Smooth muscle cell (in vitro differentiated cells): Measurements from ENCODE around the gene ABHD17C. TPM values are rescaled to one million over a fixed set of nuclear protein-coding genes. Genes with fewer than 3 reads are reported as not detected.
"Not testable (repeated sequence)": the region's sequence is repeated elsewhere in the genome, so short reads cannot be mapped to it uniquely, and the experiment has no call there.

ENCODE experiments used
- DNase-seq: peaks from one replicate; lab custom pipeline; 2025; ENCODE audit not compliant: unreplicated experiment; lab: John Stamatoyannopoulos, UW
- H2AFZ ChIP-seq: fragments of 200-600 bp; sonication (generic); 2 replicates; pipeline ENCODE4 v1.6.0; 2016; ENCODE audit warnings: antibody characterized with exemption, low read depth, mild to moderate bottlenecking
- H3F3A ChIP-seq: fragments of 200-600 bp; sonication (generic); 2 replicates; pipeline ENCODE4 v1.6.0; 2017; ENCODE audit warnings: antibody characterized with exemption, low read depth
- H3K27ac ChIP-seq: fragments of 200-600 bp; sonication (generic); 2 replicates; pipeline ENCODE4 v1.5.1; 2016; ENCODE audit warnings: low read depth, mild to moderate bottlenecking
- H3K27me3 ChIP-seq: fragments of 200-600 bp; sonication (generic); 2 replicates; pipeline ENCODE4 v1.6.1; 2016; ENCODE audit warnings: low read depth, mild to moderate bottlenecking
- H3K36me3 ChIP-seq: fragments of 200-600 bp; sonication (generic); 2 replicates; pipeline ENCODE4 v1.5.1; 2016; ENCODE audit warnings: low read depth
- H3K4me1 ChIP-seq: fragments of 200-600 bp; sonication (generic); 2 replicates; pipeline ENCODE4 v1.5.1; 2016; ENCODE audit warnings: low read depth
- H3K4me2 ChIP-seq: fragments of 200-600 bp; sonication (generic); 2 replicates; pipeline ENCODE4 v1.6.0; 2016; ENCODE audit warnings: mild to moderate bottlenecking
- H3K4me3 ChIP-seq: fragments of 200-600 bp; sonication (generic); 2 replicates; pipeline ENCODE4 v1.5.1; 2016; ENCODE audit warnings: mild to moderate bottlenecking
- H3K79me2 ChIP-seq: fragments of 200-600 bp; sonication (generic); 2 replicates; pipeline ENCODE4 v1.6.0; 2016; ENCODE audit warnings: low read depth, mild to moderate bottlenecking
- H3K9ac ChIP-seq: fragments of 200-600 bp; sonication (generic); 2 replicates; pipeline ENCODE4 v1.6.0; 2016; ENCODE audit warnings: low read depth
- H3K9me3 ChIP-seq: fragments of 200-600 bp; sonication (generic); replicated peaks from 2 replicates; pipeline ENCODE4 v1.5.1; 2016; ENCODE audit warnings: low read depth
- H4K20me1 ChIP-seq: fragments of 200-600 bp; sonication (generic); 2 replicates; pipeline ENCODE4 v1.6.0; 2016; ENCODE audit warnings: low read depth
- CTCF ChIP-seq: fragments of 200-600 bp; sonication (generic); IDR thresholded peaks from 2 replicates; pipeline ENCODE4 v1.5.1; 2017; ENCODE audit warnings: borderline replicate concordance, mild to moderate bottlenecking, antibody characterized with exemption; ENCODE audit not compliant: insufficient read depth, poor library complexity, severe bottlenecking
- WGBS: methylation state at CpG from one replicate; pipeline ENCODE4 v1.1.7; 2016; ENCODE audit warnings: low lambda C conversion rate; 5-methylcytosine and 5-hydroxymethylcytosine counted together
- polyA plus RNA-seq: library from polyadenylated mRNA; unstranded; fragments of >200 nt; fragmentation: Nextera tagmentation; extraction: Ambion mirVana; gene quantifications from 2 replicates; pipeline ENCODE4 v1.2.1, GENCODE V29; 2016
- total RNA-seq: library from RNA; depleted of rRNA; stranded (reverse); fragments of >200 nt; gene quantifications from 2 replicates; pipeline ENCODE4 v1.2.3, GENCODE V29; 2014

ABHD17C gene
- total RNA-seq (3.0 and 3.1 TPM in 2 replicates), polyA plus RNA-seq (4.1 and 6.3 TPM in 2 replicates)

GRCh38 chr15:80695099-80695910 is at the start of gene ABHD17C:
TSS of gene ABHD17C (plus strand) at chr15:80695310. CDS start at chr15:80695430, 120 bp downstream.
- under 1% methylated on average over 54 of the region's 122 CpGs for WGBS
- Histone ChIP-seq H4K20me1 (peaks cover 36% of the 10 kb centered on the region), H3K27me3 (no peaks in the 10 kb centered on the region), H3K9me3 (no peaks in the 10 kb centered on the region), H3K36me3 (no peaks in the 10 kb centered on the region), H3K4me3 (peak within 1 kb of the TSS; percentile 81), H3K27ac (no peak within 1 kb of the TSS), H3F3A (no peaks in the 10 kb centered on the region), H3K9ac (peak within 1 kb of the TSS; percentile 63), H3K79me2 (peaks cover 8% of the 10 kb centered on the region), H2AFZ (peak within 1 kb of the TSS; percentile 89), H3K4me2 (peak within 1 kb of the TSS; percentile 98), H3K4me1 (no peaks in the 10 kb centered on the region)
- no peak for TF ChIP-seq CTCF
- DNase-seq: peak; percentile 37

GRCh38 chr15:80645494-80646065 is 49.5 kb upstream of the ABHD17C start:
- Histone ChIP-seq H3K4me1 (no peaks in the 10 kb centered on the region), H4K20me1 (no peaks in the 10 kb centered on the region), H2AFZ (no peak overlapping the region), H3K36me3 (no peaks in the 10 kb centered on the region), H3K27me3 (no peaks in the 10 kb centered on the region), H3K79me2 (no peaks in the 10 kb centered on the region), H3K4me2 (no peak overlapping the region), H3F3A (no peaks in the 10 kb centered on the region), H3K9me3 (peaks cover 3% of the 10 kb centered on the region), H3K4me3 (no peak overlapping the region), H3K27ac (no peak overlapping the region), H3K9ac (no peak overlapping the region)
- no peak for TF ChIP-seq CTCF
- DNase-seq: no peak
- 87% methylated on average over 4 of the region's 4 CpGs for WGBS

GRCh38 chr15:80647424-80647823 is 47.7 kb upstream of the ABHD17C start:
- WGBS: 98% methylated on average over 23 of the region's 30 CpGs
- H3K9me3 ChIP-seq, H3K27ac ChIP-seq, H3K27me3 ChIP-seq, DNase-seq, H3K36me3 ChIP-seq, H3K9ac ChIP-seq, H3K4me1 ChIP-seq, H4K20me1 ChIP-seq, H2AFZ ChIP-seq, H3K79me2 ChIP-seq, H3K4me2 ChIP-seq, H3F3A ChIP-seq, H3K4me3 ChIP-seq: not testable (repeated sequence)

- H3K4me1 ChIP-seq: no peaks in the 10 kb centered on the region
- WGBS: 0% methylated on average over 1 of the region's 1 CpG
- no peak for TF ChIP-seq CTCF
Measured at GRCh38 chr15:80654299-80654698, 40.8 kb upstream of the ABHD17C start.

More at GRCh38 chr15:80654299-80654698, 40.8 kb upstream of the ABHD17C start:
- Histone ChIP-seq H3K4me2 (no peak overlapping the region), H4K20me1 (no peaks in the 10 kb centered on the region), H3K9me3 (no peaks in the 10 kb centered on the region), H3K36me3 (no peaks in the 10 kb centered on the region), H3K27ac (no peak overlapping the region), H2AFZ (no peak overlapping the region), H3F3A (no peaks in the 10 kb centered on the region), H3K4me3 (no peak overlapping the region), H3K9ac (no peak overlapping the region), H3K27me3 (no peaks in the 10 kb centered on the region), H3K79me2 (no peaks in the 10 kb centered on the region)
- DNase-seq: no peak
